Heart right ventricle (tissue), 16 donors: ENCODE results near the gene LSM4. TPM values are rescaled to one million over a fixed set of nuclear protein-coding genes. Genes with fewer than 3 reads are reported as not detected.

Source experiments
- ATAC-seq, 8 donors: fragments of 200-7000 bp; cut with Tn5 transposase; one replicate each; pipeline ENCODE4 v1.9.1; 2020; ENCODE audit warnings: mild to moderate bottlenecking in 8 of 8, moderate library complexity in 8 of 8, moderate number of reproducible peaks in 1 of 8
- DNase-seq, 2 donors: peaks; one replicate each; pipeline ENCODE4 v3.0.0-alpha.2; 2020
- H3K27ac ChIP-seq, 10 donors: fragments of 200-600 bp; sonication (generic) in 2 of 10; one replicate each; pipeline versions ENCODE4 v1.5.0 to v1.8.0; 2020 to 2022; ENCODE audit warnings: mild to moderate bottlenecking in 3 of 10
- H3K27me3 ChIP-seq, 7 donors: fragments of 200-600 bp; one replicate each; pipeline ENCODE4 v1.8.0; 2021 to 2022; ENCODE audit warnings: mild to moderate bottlenecking in 2 of 7
- H3K36me3 ChIP-seq, 9 donors: fragments of 200-600 bp; sonication (generic) in 1 of 9; one replicate each; pipeline versions ENCODE4 v1.5.0 to v1.8.0; 2020 to 2022; ENCODE audit warnings: mild to moderate bottlenecking in 2 of 9
- H3K4me1 ChIP-seq, 9 donors: fragments of 200-600 bp; sonication (generic) in 1 of 9; one replicate each; pipeline versions ENCODE4 v1.5.0 to v1.8.0; 2020 to 2022; ENCODE audit warnings: mild to moderate bottlenecking in 4 of 9
- H3K4me3 ChIP-seq, 10 donors: fragments of 200-600 bp; sonication (generic) in 2 of 10; one replicate each; pipeline versions ENCODE4 v1.5.0 to v1.8.0; 2020 to 2022; ENCODE audit warnings: mild to moderate bottlenecking in 7 of 10, moderate library complexity in 2 of 10
- H3K9me3 ChIP-seq, 11 donors: fragments of 200-600 bp in 10 of 11; sonication (generic) in 2 of 11; one replicate each; pipeline versions ENCODE4 v1.5.0 to v1.8.0; 2013 to 2022; ENCODE audit warnings: mild to moderate bottlenecking in 2 of 11, control low read depth in 1 of 11, moderate library complexity in 1 of 11
- WGBS, 2 donors: extraction: QIAGEN DNeasy Blood & Tissue Kit; methylation state at CpG; one replicate each; pipeline ENCODE4 v1.1.7; 2013; ENCODE audit warnings: inconsistent platforms in 1 of 2; 5-methylcytosine and 5-hydroxymethylcytosine counted together
- intact Hi-C, 10 donors: fragments of 100-400 bp; cut with DNase I; formaldehyde crosslinking; loops; one replicate each; pipeline versions ENCODE4 v1.11.1 to v1.14.2; 2022
- polyA plus RNA-seq, 2 donors: library from polyadenylated mRNA; stranded (reverse); fragments of 200-250 nt; gene quantifications; one replicate each; pipeline ENCODE4 v1.2.3, GENCODE V29; 2013
- total RNA-seq, 10 donors: library from RNA; stranded (reverse); fragmentation: NEBNext Ultra II Directional in 3 of 10; extraction: Animal tissue kit (Norgen Biotek cat#: 25700) in 3 of 10; gene quantifications; one replicate each; pipeline versions ENCODE4 v1.2.1 to v1.2.4, GENCODE V29; 2021 to 2023
- TF ChIP-seq, protein P1 (sequence below), 9 donors: fragments of 200-600 bp; sonication (generic) in 2 of 9; IDR thresholded peaks; one replicate each; pipeline versions ENCODE4 v1.5.0 to v1.8.0; 2021 to 2022; ENCODE audit warnings: antibody characterized with exemption in 9 of 9, mild to moderate bottlenecking in 5 of 9, moderate library complexity in 1 of 9
- donor health status: Arrhythmogenic right ventricular cardiomyopathy.
- donor health status: ischemic (EF 13 %, LVEDD 7.1; RV severe dilation, severe dysfunction).
- donor health status: healthy with polysubstance abuse.
- donor health status: DM: no; HTN: yes; CAD: no.
- donor health status: DM: no; HTN: no; CAD: no.
- donor health status: ischemic (EF 25% LVEDD 6.9; RV normal size, moderate dysfunction).
- donor health status: ischemic (EF 25% LVEDD 5.7; RV mildly dilated, moderate dysfunction).
- donor health status: healthy.
- donor health status: DM: yes; HTN: yes; CAD: no.
- donor health status: Ischemic cardiomyopathy.
- donor health status: ischemic (EF 35%, LVEDD 5.7; RV mildly dilated, moderate dysfunction).
- donor health status: nonischemic (EF 11% LVEDD 7.7; RV severe dilation, severe dysfunction).
- donor health status: DM: yes; HTN: yes; CAD: no.
- donor health status: PGD.
- donor health status: ischemic (EF 29% LVEDD 5.4; RV normal size, mild dysfunction).
- donor health status: nonischemic (EF 23%, LVEDD 6.1; RV moderate dilation, normal function).

Gene LSM4
- total and polyA plus RNA-seq, 12 donors, result 73.2 to 163 (median 93.6) TPM

GRCh38 chr19:18321734-18322102 is 1.2 kb downstream of the LSM4 start:
- TF ChIP-seq, protein P1, sequence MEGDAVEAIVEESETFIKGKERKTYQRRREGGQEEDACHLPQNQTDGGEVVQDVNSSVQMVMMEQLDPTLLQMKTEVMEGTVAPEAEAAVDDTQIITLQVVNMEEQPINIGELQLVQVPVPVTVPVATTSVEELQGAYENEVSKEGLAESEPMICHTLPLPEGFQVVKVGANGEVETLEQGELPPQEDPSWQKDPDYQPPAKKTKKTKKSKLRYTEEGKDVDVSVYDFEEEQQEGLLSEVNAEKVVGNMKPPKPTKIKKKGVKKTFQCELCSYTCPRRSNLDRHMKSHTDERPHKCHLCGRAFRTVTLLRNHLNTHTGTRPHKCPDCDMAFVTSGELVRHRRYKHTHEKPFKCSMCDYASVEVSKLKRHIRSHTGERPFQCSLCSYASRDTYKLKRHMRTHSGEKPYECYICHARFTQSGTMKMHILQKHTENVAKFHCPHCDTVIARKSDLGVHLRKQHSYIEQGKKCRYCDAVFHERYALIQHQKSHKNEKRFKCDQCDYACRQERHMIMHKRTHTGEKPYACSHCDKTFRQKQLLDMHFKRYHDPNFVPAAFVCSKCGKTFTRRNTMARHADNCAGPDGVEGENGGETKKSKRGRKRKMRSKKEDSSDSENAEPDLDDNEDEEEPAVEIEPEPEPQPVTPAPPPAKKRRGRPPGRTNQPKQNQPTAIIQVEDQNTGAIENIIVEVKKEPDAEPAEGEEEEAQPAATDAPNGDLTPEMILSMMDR (IDR thresholded peaks at IDR 0.05), result no peak
- peak overlapping the region in 9 of 10 donors; percentile 80 to 98 (median 93) for H3K27ac ChIP-seq
- H3K4me3 ChIP-seq, result peak overlapping the region in 6 of 10 donors; percentile 63 to 90 (median 86)
- no peak for ATAC-seq
- no peaks in the 10 kb centered on the region for H3K9me3 ChIP-seq
- H3K4me1 ChIP-seq, result peaks cover 0 to 68% (median 61%) of the 10 kb centered on the region in 9 donors
- 18 to 21% methylated on average over 9 of the region's 9 CpGs for WGBS, 2 donors
- intact Hi-C loops, result loop anchor here in 8 of 10 donors (2.0 to 10.0 kb wide), 9 partner anchors 15 to 207 kb away; partner anchors contain the start of genes JUND (in 1 of the 8), MPV17L2 (in 1 of the 8) and RAB3A (in 1 of the 8)
- no peaks in the 10 kb centered on the region for H3K27me3 ChIP-seq
- no peaks in the 10 kb centered on the region for H3K36me3 ChIP-seq
- no peak for DNase-seq

DNA sequence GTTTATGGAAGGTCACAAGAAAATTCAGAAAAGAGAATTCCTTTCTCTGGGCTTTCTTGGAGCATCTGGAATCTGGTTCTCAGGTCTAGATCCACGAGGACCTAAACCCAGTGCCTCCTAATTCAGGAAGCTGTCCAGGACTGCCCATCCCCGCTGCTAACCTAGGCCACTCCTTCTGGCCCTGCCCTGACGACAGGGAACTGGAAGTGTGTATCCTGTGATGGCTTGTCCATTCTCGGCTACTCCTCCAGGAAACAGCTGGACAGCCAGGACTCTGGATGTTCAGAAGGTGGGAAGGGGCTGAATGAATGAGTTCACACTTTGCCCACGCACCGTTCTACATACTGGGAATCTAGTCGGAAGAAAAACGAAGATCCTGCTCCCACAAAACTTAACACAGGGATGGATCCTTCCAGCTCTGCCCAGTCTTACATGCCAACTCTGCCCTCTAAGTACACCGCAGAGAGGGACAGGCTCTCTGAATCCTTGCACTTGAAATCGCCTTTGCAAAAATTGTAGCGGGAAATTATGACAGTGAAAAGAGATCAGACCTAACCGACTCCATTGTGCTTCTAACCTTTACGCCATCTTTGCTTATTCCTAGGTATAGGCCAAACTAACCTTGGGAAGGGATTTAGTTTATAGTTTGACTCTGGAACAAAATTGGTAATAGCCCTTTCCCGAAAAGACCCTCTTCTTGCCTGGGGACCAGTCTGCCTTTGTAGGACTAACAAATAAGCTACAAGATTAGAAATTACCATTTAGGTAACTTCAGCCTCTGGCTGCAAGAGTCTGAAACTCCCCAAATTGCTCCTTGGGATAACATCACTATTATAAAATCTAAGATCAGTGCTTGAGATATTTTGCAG is 1.8 kb downstream of the LSM4 start:
- TF ChIP-seq, protein P1 (IDR thresholded peaks at IDR 0.05), result no peak
- WGBS, 2 donors, result 59% methylated on average over 14 of the region's 14 CpGs
- Histone ChIP-seq H3K4me1 (peaks cover 0 to 68% (median 61%) of the 10 kb centered on the region in 9 donors), H3K27ac (peak overlapping the region in 8 of 10 donors; percentile 7 to 98 (median 94)), H3K4me3 (peak overlapping the region in 1 of 10 donors; percentile 90), H3K27me3 (no peaks in the 10 kb centered on the region), H3K9me3 (no peaks in the 10 kb centered on the region), H3K36me3 (no peaks in the 10 kb centered on the region)
- intact Hi-C loops, result loop anchor here in 6 of 10 donors (2.0 to 10.0 kb wide), 6 partner anchors 14 to 206 kb away; partner anchors contain the start of genes MPV17L2 (in 1 of the 6) and RAB3A (in 1 of the 6)
- ATAC-seq (no peak), DNase-seq (no peak)

DNA sequence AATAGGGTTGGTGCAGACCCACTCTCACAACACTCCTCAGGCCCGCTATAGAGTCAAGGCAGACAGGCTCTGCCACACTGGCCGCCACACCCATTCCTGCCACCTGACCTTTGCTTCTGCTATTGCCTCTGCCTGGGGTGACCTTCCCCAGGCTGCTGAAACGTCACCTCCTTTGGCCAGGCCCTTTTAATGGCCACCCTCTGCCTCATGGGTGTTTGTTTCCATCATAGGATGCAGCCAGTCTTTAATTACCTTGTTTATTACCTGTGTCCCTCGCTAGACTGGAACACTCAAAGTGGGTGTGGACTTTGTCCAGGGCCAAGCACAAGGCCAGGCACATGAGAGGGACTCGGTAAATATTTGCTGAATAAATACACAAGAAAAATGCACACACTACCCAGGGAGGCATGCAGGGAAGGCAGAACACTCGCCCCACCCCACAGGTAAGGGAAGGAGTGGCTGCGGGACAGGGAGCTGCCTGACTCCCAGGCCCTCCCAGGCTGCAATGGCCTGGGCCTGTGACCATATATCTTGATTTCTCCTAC is 3.2 kb downstream of the LSM4 start:
- peaks cover 0 to 68% (median 61%) of the 10 kb centered on the region in 9 donors for H3K4me1 ChIP-seq
- no peak for DNase-seq
- no peak overlapping the region for H3K4me3 ChIP-seq
- no peaks in the 10 kb centered on the region for H3K27me3 ChIP-seq
- 83 to 84% methylated on average over 7 of the region's 7 CpGs for WGBS, 2 donors
- ATAC-seq, result no peak
- TF ChIP-seq, protein P1 (IDR thresholded peaks at IDR 0.05), result no peak
- peak overlapping the region in 8 of 10 donors; percentile 5 to 98 (median 88) for H3K27ac ChIP-seq
- H3K36me3 ChIP-seq, result peaks cover 0 to 13% (median 0%) of the 10 kb centered on the region in 9 donors
- intact Hi-C loops, result loop anchor here in 6 of 10 donors (2.0 to 10.0 kb wide), 6 partner anchors 13 to 205 kb away; partner anchors contain the start of genes MPV17L2 (in 1 of the 6) and RAB3A (in 1 of the 6)
- H3K9me3 ChIP-seq, result no peaks in the 10 kb centered on the region
